ENCODE data around the gene GPR107.

The GPR107 gene

GRCh38 chr9:130028493-130029222, 25.0 kb upstream of the GPR107 start:
- DNase-seq = no peak

GRCh38 chr9:130029223-130029973, 24.3 kb upstream of the GPR107 start:
- peak in 1 of 5 donors; percentile 71 for DNase-seq

GRCh38 chr9:130030651-130031127, 23.0 kb upstream of the GPR107 start:
- DNase-seq = no peak

GRCh38 chr9:130034570-130034969, 19.1 kb upstream of the GPR107 start:
- peak in 1 of 5 donors; percentile 71 for DNase-seq

DNA sequence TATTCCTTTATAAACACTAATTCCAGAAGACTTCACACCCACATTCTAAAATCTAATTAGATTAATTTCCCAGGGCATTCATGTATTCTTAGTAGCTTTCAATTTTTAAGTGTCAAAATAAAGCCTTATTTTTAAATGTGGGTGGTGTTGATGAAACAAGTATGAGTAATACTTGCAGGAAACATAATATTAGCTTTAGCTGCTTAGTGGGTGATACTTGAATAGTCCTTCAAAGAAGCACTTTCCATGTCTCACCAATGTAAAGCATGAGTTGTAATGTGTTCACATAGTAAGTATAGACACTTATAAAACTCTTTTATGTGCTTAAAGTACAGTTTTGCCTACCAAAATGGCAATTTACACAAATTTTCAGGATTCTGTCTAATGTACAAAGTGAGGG, 17.6 kb upstream of the GPR107 start:
- no peak for DNase-seq

- DNase-seq = peak in 1 of 5 donors; percentile 58
These were observed 14.1 kb upstream of the GPR107 start for GRCh38 chr9:130039528-130040147.

- no peak for DNase-seq
These were observed 12.6 kb upstream of the GPR107 start for GRCh38 chr9:130040984-130041647.

DNA sequence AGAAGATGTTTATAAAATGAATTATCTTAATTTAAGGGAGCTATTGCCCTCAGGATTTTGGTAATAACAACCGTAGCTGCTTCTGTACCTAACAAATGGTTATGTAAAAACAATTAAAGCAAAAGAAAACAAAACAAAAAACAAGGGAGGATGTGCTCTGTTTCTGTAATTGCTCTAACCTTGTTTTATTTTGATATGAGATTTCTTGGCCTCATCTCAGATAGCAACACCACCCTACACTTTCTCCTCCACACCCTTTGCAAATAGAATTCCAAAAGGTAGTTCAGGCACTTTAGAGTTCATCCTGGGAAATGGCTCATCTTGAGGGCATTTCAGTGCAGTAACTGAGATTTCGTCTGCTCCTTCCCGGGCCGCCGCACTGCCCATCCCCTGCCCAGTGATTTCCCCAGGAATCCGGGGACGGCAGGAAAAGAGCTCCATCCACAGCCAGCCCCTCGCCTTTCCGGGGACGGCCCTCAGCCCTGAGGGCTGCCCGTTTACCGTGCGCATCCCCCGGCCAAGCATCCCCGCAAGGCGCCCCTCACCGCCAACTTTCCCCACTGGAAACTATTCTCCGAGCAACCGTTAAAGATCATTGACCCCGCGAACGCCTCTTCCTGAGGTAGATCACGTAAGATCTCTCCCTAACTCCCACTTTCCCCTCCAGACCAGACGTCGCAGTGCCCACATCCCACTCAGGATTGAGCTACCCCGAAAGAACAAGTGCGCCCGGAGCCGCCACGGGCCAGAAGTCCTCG, 11.9 kb upstream of the GPR107 start:
- no peak for DNase-seq

DNA sequence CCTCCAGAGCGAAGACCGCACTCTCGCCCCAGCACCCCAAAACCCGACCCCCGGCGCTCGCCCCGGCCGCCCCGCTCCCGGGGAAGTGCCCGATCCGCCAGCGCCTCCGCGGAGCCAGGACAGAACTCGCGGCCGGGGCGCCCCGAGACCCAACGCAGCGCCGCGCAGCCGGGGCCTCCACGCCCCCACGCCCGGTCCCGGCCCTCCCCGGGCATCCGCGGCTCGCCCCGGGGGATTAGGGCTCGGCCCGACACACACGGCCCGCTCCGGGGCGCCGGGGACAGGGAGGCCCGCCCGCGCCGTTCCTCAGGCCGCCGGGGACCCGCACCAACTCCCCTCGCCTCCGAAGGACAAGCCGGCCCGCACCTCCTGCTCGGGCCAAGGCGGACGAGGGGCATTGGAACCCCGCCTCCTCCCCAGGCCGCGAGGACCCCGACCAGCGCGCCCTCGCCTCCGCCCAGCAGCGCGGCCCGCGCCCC, 11.3 kb upstream of the GPR107 start:
- DNase-seq = peak in 2 of 5 donors; percentile 23 to 28

DNA sequence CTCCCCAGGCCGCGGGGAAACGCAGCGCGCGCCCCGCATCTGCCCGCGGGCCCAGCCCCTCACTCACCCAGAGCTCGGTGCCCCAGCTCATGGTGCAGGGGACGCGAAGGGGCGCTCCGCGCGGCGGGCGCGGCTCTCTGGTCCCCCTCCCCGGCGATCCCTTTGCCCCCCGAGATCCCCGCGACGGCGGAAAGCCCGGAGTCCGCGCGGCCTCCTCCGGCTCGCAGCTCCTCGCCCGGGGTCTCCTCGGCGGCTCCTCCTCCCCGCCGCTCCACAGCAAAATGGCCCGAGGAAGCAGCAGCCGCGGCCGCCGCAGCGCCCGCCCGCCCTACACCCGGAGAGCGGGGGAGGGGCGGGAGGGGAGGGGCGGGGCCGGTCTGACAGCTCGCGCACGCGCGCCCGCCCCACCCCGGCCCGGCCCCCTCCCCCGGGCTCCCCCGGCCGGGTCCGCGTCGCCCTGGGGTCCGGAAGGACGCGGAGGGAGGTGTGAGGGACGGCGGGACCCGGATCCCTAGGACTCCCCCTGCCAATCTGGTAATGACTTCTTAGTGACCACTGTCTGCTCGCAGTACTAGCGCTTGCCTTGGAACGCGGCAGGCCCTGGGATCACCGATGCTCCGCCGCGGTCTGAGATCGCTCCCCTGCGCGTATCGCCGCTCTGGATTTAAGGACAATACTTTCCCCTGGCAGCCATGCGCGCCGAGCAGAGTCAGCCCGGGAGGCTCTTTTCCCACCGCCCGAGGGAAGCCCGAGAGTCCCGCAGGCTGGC, 10.6 kb upstream of the GPR107 start, which contains the start of gene FNBP1:
TSS of gene FNBP1 (minus strand) at position 305 of the 769 bp plus-strand sequence. CDS start at position 91, 214 bp downstream.
- peak; percentile 69 to 85 (median 72) for DNase-seq

DNA sequence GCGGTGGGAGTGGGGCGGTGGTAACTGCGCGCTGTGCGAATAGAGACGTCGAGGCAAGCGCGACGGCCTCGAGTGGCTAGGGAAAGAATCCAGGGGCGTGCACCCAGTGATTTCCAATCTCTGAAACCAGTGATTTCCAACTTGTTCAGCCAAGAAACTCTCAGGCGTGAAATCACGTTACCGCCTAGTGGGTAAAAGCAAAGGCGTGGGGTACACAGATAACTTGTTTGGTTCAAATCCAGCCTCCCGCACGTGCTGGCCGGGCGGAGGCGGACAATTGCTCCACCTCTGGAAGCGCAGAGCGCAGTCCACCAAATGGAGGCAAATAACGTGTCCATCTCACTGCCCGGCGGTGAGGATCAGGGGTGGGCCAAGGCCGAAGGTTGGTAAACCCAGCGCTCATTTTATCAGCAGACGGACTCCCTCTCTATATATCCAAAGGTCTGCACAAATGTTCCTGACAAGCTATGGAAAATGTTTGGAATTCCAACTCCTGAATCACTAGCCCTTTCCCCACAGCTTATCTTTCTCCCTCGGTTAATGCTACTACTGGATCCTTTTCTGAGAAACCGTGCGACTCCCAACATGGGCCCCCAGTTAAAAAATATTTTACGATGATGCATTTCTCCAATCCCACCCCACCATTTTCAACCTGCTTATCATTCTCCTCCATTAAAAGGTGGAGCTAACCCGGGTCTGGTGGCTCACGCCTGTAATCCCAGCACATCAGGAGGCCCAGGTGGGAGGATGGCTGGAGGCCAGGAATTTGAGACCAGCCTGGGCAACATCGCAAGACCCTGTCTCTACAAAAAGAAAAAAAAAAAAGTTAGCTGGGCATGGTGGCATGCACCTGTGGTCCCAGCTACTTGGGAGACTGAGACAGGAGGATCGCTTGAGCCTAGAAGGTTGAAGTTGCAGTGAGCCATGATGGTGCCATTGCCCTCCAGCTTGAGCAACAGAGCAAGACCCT, 9.8 kb upstream of the GPR107 start:
- DNase-seq = no peak

- no peak for DNase-seq
These were observed 7.8 kb upstream of the GPR107 start for GRCh38 chr9:130045725-130046450.

GRCh38 chr9:130049431-130050210, 4.1 kb upstream of the GPR107 start:
- DNase-seq = no peak

GRCh38 chr9:130050462-130050861, 3.2 kb upstream of the GPR107 start:
- DNase-seq = no peak

GRCh38 chr9:130051855-130052254, 1.9 kb upstream of the GPR107 start:
- no peak for DNase-seq

- no peak for DNase-seq
These were observed 600 bp upstream of the GPR107 start for GRCh38 chr9:130053109-130053503.

DNA sequence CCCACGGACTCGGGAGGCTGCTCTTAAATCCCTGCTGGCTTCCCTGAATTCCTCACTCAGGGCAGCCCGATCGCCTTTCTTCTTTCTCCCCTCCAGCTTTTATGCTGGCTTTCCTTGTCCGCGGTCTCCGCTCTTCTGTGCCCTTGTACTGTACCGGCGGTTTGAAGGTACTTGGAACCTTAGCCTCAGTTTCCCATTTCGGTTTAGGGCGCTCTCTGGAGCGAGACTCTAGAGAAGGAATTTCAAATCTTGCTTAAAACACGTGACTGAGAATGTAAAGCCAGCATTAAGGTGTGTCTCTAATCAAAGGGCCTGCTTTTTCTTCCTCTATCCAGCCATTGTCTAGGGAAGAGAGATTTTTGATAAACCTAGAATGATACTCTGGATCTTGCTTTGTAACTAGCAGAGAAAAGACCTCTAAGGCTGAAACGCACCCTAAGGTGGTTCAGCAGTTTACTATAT, 650 bp downstream of the GPR107 start:
- no peak for DNase-seq

DNA sequence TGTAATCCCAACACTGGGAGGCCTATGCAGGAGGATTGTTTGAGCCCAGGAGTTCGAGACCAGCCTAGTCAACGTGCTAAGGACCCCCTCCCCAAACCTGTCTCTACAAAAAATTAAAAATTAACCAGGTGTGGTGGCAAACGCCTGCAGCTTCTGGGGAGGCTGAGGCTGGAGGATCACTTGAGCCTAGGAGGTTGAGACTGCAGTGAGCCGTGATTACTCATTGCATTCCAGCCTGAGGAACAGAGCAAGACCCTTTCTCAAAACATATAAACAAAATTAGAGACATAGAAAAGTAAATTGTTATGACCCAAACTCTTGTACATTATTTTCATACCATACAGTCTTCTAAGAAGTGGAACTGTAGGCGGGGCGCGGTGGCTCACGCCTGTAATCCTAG, 1.1 kb downstream of the GPR107 start:
- DNase-seq = no peak

Measured in T-helper 1 cell (primary cell).